Fibroblast of lung (primary cell): ENCODE measurements around the gene PPIP5K2.

ENCODE experiments used
- CTCF ChIP-seq, 2 donors: IDR thresholded peaks in 1 of 2; conservative IDR thresholded peaks in 1 of 2; 1 replicate in 1 of 2; 2 replicates in 1 of 2; pipeline ENCODE4 v1.5.1; 2011 to 2012; ENCODE audit warnings: low read length in 2 of 2, control low read depth in 1 of 2, inconsistent platforms in 1 of 2, low read depth in 1 of 2, mild to moderate bottlenecking in 1 of 2
- EZH2 ChIP-seq: IDR thresholded peaks from 2 replicates; pipeline ENCODE4 v1.5.1; 2012; ENCODE audit warnings: low read length, control low read depth, mild to moderate bottlenecking; ENCODE audit errors: missing control alignments

GRCh38 chr5:103145196-103145595, 25.1 kb downstream of the PPIP5K2 start:
- no peak for TF ChIP-seq CTCF (conservative IDR thresholded peaks at IDR 0.05 in 1 of 2, IDR thresholded peaks at IDR 0.05 in 1 of 2; ENCODE audit: low read depth in 1 of 2, low read length in 2 of 2)
- no peak for TF ChIP-seq EZH2
